PFSK-1 (cell line): ENCODE data around the gene SLC1A2.

Experiments
- POLR2AphosphoS5 ChIP-seq: IDR thresholded peaks from 2 replicates; pipeline ENCODE4 v1.6.1; 2012; ENCODE audit warnings: low read depth, mild to moderate bottlenecking, control low read depth, low read length, moderate library complexity
- TAF1 ChIP-seq: IDR thresholded peaks from 2 replicates; pipeline ENCODE4 v1.6.1; 2012; ENCODE audit warnings: low read length, control low read depth, borderline replicate concordance; ENCODE audit not compliant: insufficient read depth
- TF ChIP-seq, protein P1 (sequence below), 2 experiments: IDR thresholded peaks; 2 replicates each; pipeline versions ENCODE4 v1.6.1 to v1.8.0; 2011 to 2012; ENCODE audit warnings: low read depth in 2 of 2, low read length in 2 of 2, control low read depth in 1 of 2, inconsistent platforms in 1 of 2, mild to moderate bottlenecking in 1 of 2, moderate library complexity in 1 of 2; ENCODE audit not compliant: insufficient read depth in 1 of 2

GRCh38 chr11:35412285-35412684 is 7.1 kb downstream of the SLC1A2 start:
- TF ChIP-seq, protein P1, sequence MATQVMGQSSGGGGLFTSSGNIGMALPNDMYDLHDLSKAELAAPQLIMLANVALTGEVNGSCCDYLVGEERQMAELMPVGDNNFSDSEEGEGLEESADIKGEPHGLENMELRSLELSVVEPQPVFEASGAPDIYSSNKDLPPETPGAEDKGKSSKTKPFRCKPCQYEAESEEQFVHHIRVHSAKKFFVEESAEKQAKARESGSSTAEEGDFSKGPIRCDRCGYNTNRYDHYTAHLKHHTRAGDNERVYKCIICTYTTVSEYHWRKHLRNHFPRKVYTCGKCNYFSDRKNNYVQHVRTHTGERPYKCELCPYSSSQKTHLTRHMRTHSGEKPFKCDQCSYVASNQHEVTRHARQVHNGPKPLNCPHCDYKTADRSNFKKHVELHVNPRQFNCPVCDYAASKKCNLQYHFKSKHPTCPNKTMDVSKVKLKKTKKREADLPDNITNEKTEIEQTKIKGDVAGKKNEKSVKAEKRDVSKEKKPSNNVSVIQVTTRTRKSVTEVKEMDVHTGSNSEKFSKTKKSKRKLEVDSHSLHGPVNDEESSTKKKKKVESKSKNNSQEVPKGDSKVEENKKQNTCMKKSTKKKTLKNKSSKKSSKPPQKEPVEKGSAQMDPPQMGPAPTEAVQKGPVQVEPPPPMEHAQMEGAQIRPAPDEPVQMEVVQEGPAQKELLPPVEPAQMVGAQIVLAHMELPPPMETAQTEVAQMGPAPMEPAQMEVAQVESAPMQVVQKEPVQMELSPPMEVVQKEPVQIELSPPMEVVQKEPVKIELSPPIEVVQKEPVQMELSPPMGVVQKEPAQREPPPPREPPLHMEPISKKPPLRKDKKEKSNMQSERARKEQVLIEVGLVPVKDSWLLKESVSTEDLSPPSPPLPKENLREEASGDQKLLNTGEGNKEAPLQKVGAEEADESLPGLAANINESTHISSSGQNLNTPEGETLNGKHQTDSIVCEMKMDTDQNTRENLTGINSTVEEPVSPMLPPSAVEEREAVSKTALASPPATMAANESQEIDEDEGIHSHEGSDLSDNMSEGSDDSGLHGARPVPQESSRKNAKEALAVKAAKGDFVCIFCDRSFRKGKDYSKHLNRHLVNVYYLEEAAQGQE (IDR thresholded peaks at IDR 0.05; ENCODE audit: insufficient read depth in 1 of 2, low read depth in 2 of 2, low read length in 2 of 2) = no peak
- TF ChIP-seq POLR2AphosphoS5 (no peak), TAF1 (no peak)
